ENCODE data around the gene HTRA3.

DNA sequence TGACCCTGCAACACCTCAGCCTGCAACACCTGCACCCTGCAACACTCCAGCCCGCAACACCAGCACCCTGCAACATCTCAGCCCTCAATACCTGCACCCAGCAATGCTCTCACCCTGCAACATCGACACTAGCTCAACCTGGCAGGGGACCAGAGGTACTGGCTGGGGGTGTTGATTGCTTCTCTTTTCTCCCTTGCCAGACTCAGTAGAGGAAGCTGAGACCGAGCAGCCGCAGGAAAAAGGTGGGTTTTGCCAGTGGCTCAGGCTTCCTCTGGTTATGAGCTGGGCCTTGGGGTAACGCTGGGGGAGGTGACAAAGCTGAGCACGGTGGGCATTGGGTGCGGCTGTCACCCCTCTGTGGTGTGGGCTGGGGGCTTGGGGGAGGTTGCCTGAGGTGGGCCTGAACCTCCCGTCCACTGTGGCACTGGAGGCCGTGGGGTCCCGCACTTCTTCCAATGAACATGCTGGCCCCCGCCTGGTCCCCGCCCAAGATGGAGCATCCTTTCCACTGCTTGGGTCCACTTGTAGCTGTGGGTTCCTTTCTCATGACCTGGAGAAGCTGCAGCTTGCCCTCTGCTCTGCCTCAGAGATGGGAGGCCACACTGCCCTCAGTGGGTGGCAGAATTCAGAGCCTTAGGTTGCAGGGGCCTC lies 44.5 kb upstream of the HTRA3 start:
- no peak for TF ChIP-seq EZH2phosphoT487 (IDR thresholded peaks at IDR 0.05)
- TF ChIP-seq, protein P1, sequence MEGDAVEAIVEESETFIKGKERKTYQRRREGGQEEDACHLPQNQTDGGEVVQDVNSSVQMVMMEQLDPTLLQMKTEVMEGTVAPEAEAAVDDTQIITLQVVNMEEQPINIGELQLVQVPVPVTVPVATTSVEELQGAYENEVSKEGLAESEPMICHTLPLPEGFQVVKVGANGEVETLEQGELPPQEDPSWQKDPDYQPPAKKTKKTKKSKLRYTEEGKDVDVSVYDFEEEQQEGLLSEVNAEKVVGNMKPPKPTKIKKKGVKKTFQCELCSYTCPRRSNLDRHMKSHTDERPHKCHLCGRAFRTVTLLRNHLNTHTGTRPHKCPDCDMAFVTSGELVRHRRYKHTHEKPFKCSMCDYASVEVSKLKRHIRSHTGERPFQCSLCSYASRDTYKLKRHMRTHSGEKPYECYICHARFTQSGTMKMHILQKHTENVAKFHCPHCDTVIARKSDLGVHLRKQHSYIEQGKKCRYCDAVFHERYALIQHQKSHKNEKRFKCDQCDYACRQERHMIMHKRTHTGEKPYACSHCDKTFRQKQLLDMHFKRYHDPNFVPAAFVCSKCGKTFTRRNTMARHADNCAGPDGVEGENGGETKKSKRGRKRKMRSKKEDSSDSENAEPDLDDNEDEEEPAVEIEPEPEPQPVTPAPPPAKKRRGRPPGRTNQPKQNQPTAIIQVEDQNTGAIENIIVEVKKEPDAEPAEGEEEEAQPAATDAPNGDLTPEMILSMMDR (IDR thresholded peaks at IDR 0.05) = no peak
- TF ChIP-seq EZH2 (IDR thresholded peaks at IDR 0.05) = no peak

All from neural progenitor cell (in vitro differentiated cells).